ENCODE measurements around the gene LTBP4.

DNA sequence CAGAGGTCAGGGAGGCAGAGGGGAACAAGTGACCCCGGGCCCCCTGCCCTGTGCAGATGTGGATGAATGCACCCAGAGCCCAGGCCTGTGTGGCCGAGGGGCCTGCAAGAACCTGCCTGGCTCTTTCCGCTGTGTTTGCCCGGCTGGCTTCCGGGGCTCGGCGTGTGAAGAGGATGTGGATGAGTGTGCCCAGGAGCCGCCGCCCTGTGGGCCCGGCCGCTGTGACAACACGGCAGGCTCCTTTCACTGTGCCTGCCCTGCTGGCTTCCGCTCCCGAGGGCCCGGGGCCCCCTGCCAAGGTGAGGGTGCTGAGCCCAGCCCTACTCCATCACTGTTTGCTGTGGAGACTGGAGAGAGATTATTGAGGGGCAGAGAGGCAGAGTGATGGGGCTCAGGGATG lies 9.9 kb downstream of the LTBP4 start:
- TF ChIP-seq, protein P1, sequence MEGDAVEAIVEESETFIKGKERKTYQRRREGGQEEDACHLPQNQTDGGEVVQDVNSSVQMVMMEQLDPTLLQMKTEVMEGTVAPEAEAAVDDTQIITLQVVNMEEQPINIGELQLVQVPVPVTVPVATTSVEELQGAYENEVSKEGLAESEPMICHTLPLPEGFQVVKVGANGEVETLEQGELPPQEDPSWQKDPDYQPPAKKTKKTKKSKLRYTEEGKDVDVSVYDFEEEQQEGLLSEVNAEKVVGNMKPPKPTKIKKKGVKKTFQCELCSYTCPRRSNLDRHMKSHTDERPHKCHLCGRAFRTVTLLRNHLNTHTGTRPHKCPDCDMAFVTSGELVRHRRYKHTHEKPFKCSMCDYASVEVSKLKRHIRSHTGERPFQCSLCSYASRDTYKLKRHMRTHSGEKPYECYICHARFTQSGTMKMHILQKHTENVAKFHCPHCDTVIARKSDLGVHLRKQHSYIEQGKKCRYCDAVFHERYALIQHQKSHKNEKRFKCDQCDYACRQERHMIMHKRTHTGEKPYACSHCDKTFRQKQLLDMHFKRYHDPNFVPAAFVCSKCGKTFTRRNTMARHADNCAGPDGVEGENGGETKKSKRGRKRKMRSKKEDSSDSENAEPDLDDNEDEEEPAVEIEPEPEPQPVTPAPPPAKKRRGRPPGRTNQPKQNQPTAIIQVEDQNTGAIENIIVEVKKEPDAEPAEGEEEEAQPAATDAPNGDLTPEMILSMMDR (IDR thresholded peaks at IDR 0.05; ENCODE audit: low read depth, low read length, poor library complexity, severe bottlenecking) = no peak
- TF ChIP-seq EZH2phosphoT487 (IDR thresholded peaks at IDR 0.05; ENCODE audit: borderline replicate concordance, low read length) = no peak
